Activated naive CD8-positive, alpha-beta T cell treated with anti-CD3 and anti-CD28 coated beads for 36 hours (primary cell): ENCODE results near the gene TECTB. TPM values are rescaled to one million over a fixed set of nuclear protein-coding genes. Genes with fewer than 3 reads are reported as not detected.

ENCODE experiments used
- DNase-seq: peaks from one replicate; pipeline ENCODE4 v3.0.0; 2021
- H3K27ac Mint-ChIP-seq: one replicate; pipeline ENCODE4 v1.8.0; 2022; ENCODE audit warnings: mild to moderate bottlenecking, moderate library complexity, mixed read lengths
- H3K27me3 Mint-ChIP-seq: one replicate; pipeline ENCODE4 v1.8.0; 2022; ENCODE audit warnings: mild to moderate bottlenecking, mixed read lengths
- H3K36me3 Mint-ChIP-seq: one replicate; pipeline ENCODE4 v1.8.0; 2021; ENCODE audit warnings: mild to moderate bottlenecking, mixed read lengths
- H3K4me1 Mint-ChIP-seq: one replicate; pipeline ENCODE4 v1.8.0; 2021; ENCODE audit warnings: mixed read lengths
- H3K4me3 Mint-ChIP-seq: one replicate; pipeline ENCODE4 v1.8.0; 2022; ENCODE audit warnings: mild to moderate bottlenecking, moderate library complexity, mixed read lengths
- H3K9me3 Mint-ChIP-seq: one replicate; pipeline ENCODE4 v1.8.0; 2022; ENCODE audit warnings: mixed read lengths
- total RNA-seq, 2 experiments: library from RNA; stranded (reverse); gene quantifications; one replicate each; pipeline ENCODE4 v1.2.3, GENCODE V29; 2021

The TECTB gene
- total RNA-seq, 2 experiments from 2014 or later: not detected

DNA sequence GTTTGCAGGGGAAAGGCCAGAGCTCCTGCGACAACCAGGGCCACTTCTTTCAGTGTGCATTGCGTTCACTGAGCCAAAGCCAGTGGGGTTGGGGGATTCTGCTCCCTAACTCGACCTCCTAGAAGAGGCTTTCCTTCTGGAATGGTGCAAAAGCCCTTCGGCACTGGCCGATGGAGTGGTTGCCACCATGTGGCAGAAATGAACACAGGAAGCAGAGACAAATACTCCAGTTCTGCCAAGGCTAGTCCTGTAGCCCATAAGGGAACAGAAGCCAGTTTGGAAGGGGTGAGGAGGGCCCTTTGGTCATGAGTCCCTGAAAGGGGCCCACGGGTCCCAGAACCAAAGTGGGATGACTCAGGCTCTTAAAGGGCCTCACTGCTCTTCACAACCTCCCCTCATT lies 61.1 kb downstream of the TECTB start:
- H3K4me3 Mint-ChIP-seq: no peak overlapping the region
- no peaks in the 10 kb centered on the region for H3K9me3 Mint-ChIP-seq
- no peaks in the 10 kb centered on the region for H3K4me1 Mint-ChIP-seq
- DNase-seq: no peak
- no peaks in the 10 kb centered on the region for H3K27me3 Mint-ChIP-seq
- H3K36me3 Mint-ChIP-seq: no peaks in the 10 kb centered on the region
- H3K27ac Mint-ChIP-seq: no peak overlapping the region

DNA sequence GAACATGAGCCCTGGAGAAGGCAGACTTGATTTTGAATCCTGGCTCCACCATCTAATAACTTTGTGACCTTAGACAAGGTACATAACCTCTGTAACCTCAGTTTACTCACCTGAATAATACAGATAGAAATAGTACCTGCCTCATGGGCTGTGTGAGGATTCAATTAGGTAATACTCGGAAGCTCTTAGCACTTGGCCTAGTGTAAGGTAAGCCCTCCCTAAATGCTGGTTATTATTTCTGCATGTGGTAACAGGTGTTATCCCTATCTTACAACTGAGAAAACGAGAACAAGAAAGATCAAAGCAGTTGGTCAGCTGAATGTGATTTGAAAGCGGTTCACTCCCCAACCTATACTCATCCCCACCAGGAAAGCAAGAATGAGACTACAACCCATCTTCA lies 62.0 kb downstream of the TECTB start:
- Mint-ChIP-seq H3K36me3 (no peaks in the 10 kb centered on the region), H3K27ac (no peak overlapping the region), H3K9me3 (no peaks in the 10 kb centered on the region), H3K4me3 (no peak overlapping the region), H3K27me3 (no peaks in the 10 kb centered on the region), H3K4me1 (no peaks in the 10 kb centered on the region)
- no peak for DNase-seq

DNA sequence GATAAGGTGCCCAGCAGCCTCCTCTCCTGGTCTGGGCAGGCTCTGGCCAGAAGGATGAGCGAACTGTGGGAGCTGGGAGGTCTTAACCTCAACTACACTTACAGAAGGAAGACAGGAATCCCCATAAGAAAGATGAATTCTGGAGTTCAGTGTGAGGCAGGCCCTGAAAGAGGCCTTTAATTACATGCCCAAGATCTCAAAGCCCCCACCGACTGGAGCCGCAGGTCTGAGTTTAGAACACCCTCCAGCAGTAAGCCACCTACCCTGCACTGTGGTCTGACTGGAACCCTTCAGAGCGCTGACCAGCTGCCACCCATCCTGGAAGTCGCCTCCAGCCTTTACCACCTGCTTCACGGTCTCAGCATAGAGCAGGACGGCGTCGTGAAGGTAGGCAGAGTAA lies 62.5 kb downstream of the TECTB start:
- H3K36me3 Mint-ChIP-seq: no peaks in the 10 kb centered on the region
- H3K4me1 Mint-ChIP-seq: no peaks in the 10 kb centered on the region
- no peak for DNase-seq
- H3K9me3 Mint-ChIP-seq: no peaks in the 10 kb centered on the region
- no peak overlapping the region for H3K4me3 Mint-ChIP-seq
- H3K27me3 Mint-ChIP-seq: no peaks in the 10 kb centered on the region
- H3K27ac Mint-ChIP-seq: no peak overlapping the region

DNA sequence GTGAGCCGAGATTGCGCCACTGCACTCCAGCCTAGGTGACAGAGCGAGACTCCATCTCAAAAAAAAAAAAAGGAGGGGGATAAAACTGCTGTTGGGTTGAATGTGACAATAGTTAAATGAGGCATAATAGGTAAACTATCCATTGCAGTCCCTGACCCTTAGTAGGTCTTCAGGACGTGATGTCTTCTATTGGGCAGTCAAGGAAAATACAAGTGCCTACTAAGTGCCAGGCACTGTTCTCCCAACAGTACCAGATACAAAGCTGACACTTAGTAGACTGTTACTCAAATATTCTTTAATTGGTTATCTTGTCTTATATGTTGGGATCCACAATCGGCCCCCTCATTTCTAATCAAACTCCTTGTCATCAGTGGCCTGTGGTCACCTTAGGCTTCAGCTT lies 63.6 kb downstream of the TECTB start:
- Mint-ChIP-seq H3K27ac (no peak overlapping the region), H3K27me3 (no peaks in the 10 kb centered on the region), H3K9me3 (no peaks in the 10 kb centered on the region), H3K4me1 (no peaks in the 10 kb centered on the region), H3K36me3 (no peaks in the 10 kb centered on the region), H3K4me3 (no peak overlapping the region)
- no peak for DNase-seq

DNA sequence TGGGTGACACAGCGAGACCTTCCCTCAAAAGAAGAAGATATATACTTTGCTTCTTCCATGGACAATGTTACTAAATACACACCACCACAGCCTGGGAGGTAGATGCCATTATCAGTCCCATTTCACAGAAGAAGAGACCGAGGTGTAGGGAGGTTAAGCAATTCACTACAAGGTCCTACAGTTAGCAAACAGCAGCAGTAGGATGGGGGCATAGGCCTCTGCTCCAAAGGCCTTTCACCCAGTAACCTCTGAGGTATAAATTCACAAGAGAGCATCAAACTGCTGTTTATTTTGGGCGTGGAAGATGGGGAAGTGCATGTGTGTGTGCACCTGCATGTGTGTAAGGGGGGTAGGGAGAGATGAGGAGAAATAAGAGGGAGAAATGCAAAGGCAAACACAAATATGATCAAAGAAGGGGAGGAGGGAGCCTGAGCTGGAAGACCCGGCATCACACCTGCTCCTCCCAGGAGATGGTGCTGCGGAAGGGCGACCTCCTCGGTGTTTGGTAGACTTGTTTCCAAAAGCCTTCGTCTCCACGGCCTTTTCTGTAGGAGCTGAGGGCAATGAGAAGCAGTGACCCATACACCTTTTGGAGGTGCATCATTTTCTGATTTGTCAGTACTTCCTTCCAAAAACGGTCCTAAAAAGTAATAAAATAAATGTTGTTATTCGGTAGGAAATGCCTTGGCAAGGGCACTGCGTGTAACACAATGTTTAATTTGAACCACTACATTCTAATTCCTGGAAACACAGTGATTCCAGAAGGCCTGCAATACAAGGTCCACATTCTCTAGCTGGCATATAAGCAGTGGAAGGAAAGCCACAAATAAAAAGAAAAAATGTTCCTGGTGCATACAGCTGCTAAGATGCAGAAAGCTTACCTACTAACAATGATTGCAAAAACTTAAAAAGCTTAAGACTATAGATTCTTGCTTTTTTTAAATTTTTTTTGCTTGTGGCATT lies 64.8 kb downstream of the TECTB start:
- Mint-ChIP-seq H3K27ac (no peak overlapping the region), H3K4me1 (no peaks in the 10 kb centered on the region), H3K4me3 (no peak overlapping the region), H3K27me3 (no peaks in the 10 kb centered on the region), H3K36me3 (no peaks in the 10 kb centered on the region), H3K9me3 (no peaks in the 10 kb centered on the region)
- no peak for DNase-seq

DNA sequence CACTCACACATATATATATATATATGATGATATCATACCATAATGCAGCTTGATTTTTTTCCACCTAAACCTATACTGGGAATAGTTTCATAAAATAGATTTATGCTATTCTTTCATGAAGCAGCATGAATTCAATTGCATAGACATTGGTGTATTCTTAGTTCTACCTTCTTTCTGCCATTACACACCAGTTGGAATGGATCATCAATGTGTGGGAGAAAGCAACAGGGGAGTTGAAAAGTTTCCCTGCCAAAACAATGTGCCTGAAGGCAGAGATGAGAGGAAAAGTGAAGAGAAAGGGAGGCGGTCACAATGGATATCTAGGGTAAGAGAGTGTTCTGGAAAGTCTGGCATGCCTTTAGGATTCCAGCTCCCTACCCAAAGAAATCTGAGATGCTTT lies 65.6 kb downstream of the TECTB start:
- H3K27me3 Mint-ChIP-seq: no peaks in the 10 kb centered on the region
- DNase-seq: no peak
- H3K9me3 Mint-ChIP-seq: no peaks in the 10 kb centered on the region
- no peaks in the 10 kb centered on the region for H3K36me3 Mint-ChIP-seq
- no peak overlapping the region for H3K27ac Mint-ChIP-seq
- no peak overlapping the region for H3K4me3 Mint-ChIP-seq
- H3K4me1 Mint-ChIP-seq: no peaks in the 10 kb centered on the region

DNA sequence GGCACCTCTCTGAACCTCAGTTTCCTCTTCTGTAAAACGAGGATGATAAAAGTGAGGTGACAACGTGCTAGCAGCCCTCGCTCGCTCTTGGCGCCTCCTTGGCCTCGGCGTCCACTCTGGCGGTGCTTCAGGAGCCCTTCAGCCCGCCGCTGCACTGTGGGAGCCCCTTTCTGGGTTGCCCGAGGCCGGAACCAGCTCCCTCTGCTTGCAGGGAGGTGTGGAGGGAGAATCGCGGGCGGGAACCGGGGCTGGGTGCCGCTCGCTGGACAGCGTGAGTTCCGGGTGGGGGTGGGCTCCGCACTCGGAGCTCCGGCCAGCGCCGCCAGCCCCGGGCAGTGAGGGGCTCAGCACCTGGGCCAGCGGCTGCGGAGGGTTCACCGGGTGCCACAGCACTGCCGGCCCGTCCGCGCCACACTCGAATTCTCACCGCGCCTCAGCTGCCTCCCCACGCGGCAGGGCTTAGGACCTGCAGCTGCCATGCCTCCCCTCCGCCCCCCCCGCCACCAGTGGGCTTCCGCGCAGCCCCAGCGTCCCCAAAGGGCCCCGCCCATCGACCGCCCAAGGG lies 66.4 kb downstream of the TECTB start:
- Mint-ChIP-seq H3K27ac (no peak overlapping the region), H3K4me1 (no peaks in the 10 kb centered on the region), H3K4me3 (no peak overlapping the region), H3K36me3 (no peaks in the 10 kb centered on the region), H3K9me3 (no peaks in the 10 kb centered on the region), H3K27me3 (no peaks in the 10 kb centered on the region)
- no peak for DNase-seq

DNA sequence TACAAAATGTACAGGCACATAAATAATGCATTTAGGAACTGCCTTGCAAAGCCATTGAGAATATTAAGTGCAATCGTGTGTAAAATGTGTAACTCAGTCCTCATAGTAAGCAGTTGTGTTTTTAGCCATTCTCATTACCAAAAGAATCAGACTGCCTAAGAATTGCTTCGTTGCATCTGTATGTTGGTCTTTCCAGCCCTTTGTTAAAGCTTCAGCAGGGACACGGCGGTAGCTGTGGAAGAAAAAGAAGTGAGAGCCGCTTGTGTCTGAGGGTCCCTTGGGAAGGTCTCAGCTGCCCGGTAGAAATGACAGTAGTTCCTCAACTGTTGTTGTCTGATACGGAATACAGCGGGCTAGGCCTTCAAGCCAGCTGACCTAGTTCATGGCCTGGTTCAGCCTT lies 67.9 kb downstream of the TECTB start:
- H3K36me3 Mint-ChIP-seq: no peaks in the 10 kb centered on the region
- no peak overlapping the region for H3K27ac Mint-ChIP-seq
- no peaks in the 10 kb centered on the region for H3K27me3 Mint-ChIP-seq
- no peak overlapping the region for H3K4me3 Mint-ChIP-seq
- H3K9me3 Mint-ChIP-seq: no peaks in the 10 kb centered on the region
- H3K4me1 Mint-ChIP-seq: no peaks in the 10 kb centered on the region
- DNase-seq: no peak

DNA sequence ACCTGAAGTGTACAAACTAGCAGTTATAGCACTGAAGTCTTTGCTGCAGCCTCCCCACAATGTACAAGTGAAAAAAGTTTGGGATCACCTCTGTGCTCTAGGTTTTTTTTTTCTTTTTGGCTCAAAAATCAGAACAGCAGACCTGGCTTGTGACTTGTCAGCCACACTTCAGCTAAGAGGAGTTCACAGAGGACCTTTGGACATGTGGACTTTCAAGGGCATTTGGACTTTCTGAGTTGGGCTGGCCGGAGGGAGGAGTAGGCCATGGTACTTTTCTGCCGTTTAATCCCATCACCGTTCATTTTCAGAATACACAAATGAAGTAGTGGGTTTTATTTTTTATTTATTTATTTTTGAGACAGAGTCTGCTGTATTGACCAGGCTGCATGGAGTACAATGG lies 68.8 kb downstream of the TECTB start:
- Mint-ChIP-seq H3K4me1 (no peaks in the 10 kb centered on the region), H3K4me3 (no peak overlapping the region), H3K27me3 (no peaks in the 10 kb centered on the region), H3K27ac (no peak overlapping the region), H3K36me3 (no peaks in the 10 kb centered on the region), H3K9me3 (no peaks in the 10 kb centered on the region)
- DNase-seq: no peak

DNA sequence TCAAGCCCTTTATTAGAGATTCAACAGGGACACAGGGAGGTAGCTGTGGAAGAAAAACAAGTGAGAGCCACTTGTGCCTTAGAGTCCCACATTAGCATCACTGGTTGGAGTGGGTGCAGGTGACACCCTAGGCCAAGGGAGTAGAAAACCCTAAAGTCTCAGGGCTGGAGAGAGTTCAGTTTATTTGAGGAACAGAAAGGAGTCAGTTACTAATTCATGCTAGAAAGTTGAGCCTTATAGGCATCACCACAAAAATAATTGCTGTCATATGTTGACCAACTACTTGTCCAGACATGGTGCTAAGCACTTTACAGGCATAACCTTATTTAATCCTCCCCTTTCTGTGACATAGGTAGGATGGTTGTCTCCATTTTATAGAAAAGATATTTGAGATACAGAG lies 69.8 kb downstream of the TECTB start:
- no peak for DNase-seq
- no peak overlapping the region for H3K4me3 Mint-ChIP-seq
- no peaks in the 10 kb centered on the region for H3K27me3 Mint-ChIP-seq
- H3K36me3 Mint-ChIP-seq: no peaks in the 10 kb centered on the region
- H3K4me1 Mint-ChIP-seq: no peaks in the 10 kb centered on the region
- no peaks in the 10 kb centered on the region for H3K9me3 Mint-ChIP-seq
- H3K27ac Mint-ChIP-seq: no peak overlapping the region

Other genes starting within 250 kb of the TECTB start
- 10 to 100 TPM; 12.7 to 14.2 TPM for gene GPAM, start 99.6 kb upstream of the TECTB start, total RNA-seq
- 10 to 100 TPM; 50.3 to 54.3 TPM for gene ACSL5, start 90.7 kb downstream of the TECTB start, total RNA-seq
- gene ZDHHC6, start 163.5 kb downstream of the TECTB start, total RNA-seq: 10 to 100 TPM; 46.0 to 50.3 TPM
- gene VTI1A, start 163.8 kb downstream of the TECTB start, total RNA-seq: 10 to 100 TPM; 31.5 to 33.7 TPM